Astrocyte (in vitro differentiated cells and primary cell): ENCODE results near the gene KCNMA1. TPM values are rescaled to one million over a fixed set of nuclear protein-coding genes. Genes with fewer than 3 reads are reported as not detected.
A peak's percentile ranks its signal among the peaks of the same experiment; 100 is the strongest.

Experiments used
- DNase-seq: peaks from one replicate; pipeline ENCODE4 v3.0.0-alpha.2; 2010; ENCODE audit warnings: low read depth
- FAIRE-seq: peaks from 2 replicates; lab custom pipeline; 2011; peaks lifted over from hg19 to GRCh38; lab: Jason Lieb, UNC
- H2AFZ ChIP-seq: 2 replicates; pipeline ENCODE4 v1.6.0; 2012; ENCODE audit warnings: low read depth, low read length, inconsistent platforms
- H3K27ac ChIP-seq: 2 replicates; pipeline ENCODE4 v1.5.1; 2011; ENCODE audit warnings: low read depth, low read length, inconsistent platforms
- H3K27me3 ChIP-seq: 2 replicates; pipeline ENCODE4 v1.6.0; 2011; ENCODE audit warnings: low read length, inconsistent platforms; ENCODE audit not compliant: insufficient read depth
- H3K36me3 ChIP-seq: 2 replicates; pipeline ENCODE4 v1.5.1; 2011; ENCODE audit warnings: low read length, inconsistent platforms; ENCODE audit not compliant: insufficient read depth
- H3K4me1 ChIP-seq: 2 replicates; pipeline ENCODE4 v1.5.1; 2011; ENCODE audit warnings: low read length, inconsistent platforms; ENCODE audit not compliant: insufficient read depth
- H3K4me2 ChIP-seq: 2 replicates; pipeline ENCODE4 v1.6.0; 2012; ENCODE audit warnings: low read length, inconsistent platforms
- H3K4me3 ChIP-seq: 2 replicates; pipeline ENCODE4 v1.5.1; 2011; ENCODE audit warnings: low read depth, mild to moderate bottlenecking, low read length, inconsistent platforms; ENCODE audit not compliant: insufficient read depth
- H3K79me2 ChIP-seq: 2 replicates; pipeline ENCODE4 v1.6.0; 2012; ENCODE audit warnings: mild to moderate bottlenecking, low read length, inconsistent platforms; ENCODE audit not compliant: insufficient read depth
- H3K9ac ChIP-seq: 2 replicates; pipeline ENCODE4 v1.6.0; 2012; ENCODE audit warnings: mild to moderate bottlenecking, low read length, inconsistent platforms
- H3K9me3 ChIP-seq: 2 replicates; pipeline ENCODE4 v1.5.1; 2012; ENCODE audit warnings: low read depth, mild to moderate bottlenecking, low read length, inconsistent platforms; ENCODE audit not compliant: insufficient read depth
- H4K20me1 ChIP-seq: 2 replicates; pipeline ENCODE4 v1.6.0; 2012; ENCODE audit warnings: low read length, inconsistent platforms; ENCODE audit not compliant: insufficient read depth
- H3K27ac Mint-ChIP-seq: one replicate; pipeline ENCODE4 v1.8.0; 2021; ENCODE audit warnings: mild to moderate bottlenecking, mixed read lengths; ENCODE audit not compliant: unreplicated experiment
- H3K27me3 Mint-ChIP-seq: one replicate; pipeline ENCODE4 v1.8.0; 2021; ENCODE audit warnings: low read depth, mixed read lengths; ENCODE audit not compliant: unreplicated experiment
- H3K36me3 Mint-ChIP-seq: one replicate; pipeline ENCODE4 v1.8.0; 2021; ENCODE audit warnings: low read depth, mixed read lengths; ENCODE audit not compliant: unreplicated experiment
- H3K4me1 Mint-ChIP-seq: one replicate; pipeline ENCODE4 v1.8.0; 2021; ENCODE audit warnings: low read depth, mixed read lengths; ENCODE audit not compliant: unreplicated experiment
- H3K4me3 Mint-ChIP-seq: one replicate; pipeline ENCODE4 v1.8.0; 2021; ENCODE audit warnings: mild to moderate bottlenecking, moderate library complexity, mixed read lengths; ENCODE audit not compliant: unreplicated experiment
- H3K9me3 Mint-ChIP-seq: one replicate; pipeline ENCODE4 v1.8.0; 2021; ENCODE audit warnings: mild to moderate bottlenecking, mixed read lengths; ENCODE audit not compliant: unreplicated experiment
- EZH2 ChIP-seq: IDR thresholded peaks from 2 replicates; pipeline ENCODE4 v1.6.1; 2012; ENCODE audit warnings: mild to moderate bottlenecking, low read length, inconsistent platforms; ENCODE audit not compliant: insufficient read depth
- total RNA-seq: library from RNA; stranded (reverse); gene quantifications from 2 replicates; pipeline ENCODE4 v1.2.1, GENCODE V29; 2021
- TF ChIP-seq, protein P1 (sequence below): IDR thresholded peaks from 2 replicates; pipeline ENCODE4 v1.5.1; 2011; ENCODE audit warnings: low read depth, mild to moderate bottlenecking, inconsistent platforms, low read length, moderate library complexity; ENCODE audit not compliant: insufficient read depth

The KCNMA1 gene
- total RNA-seq, 1 donor from 2014 or later: 45.8 TPM

DNA sequence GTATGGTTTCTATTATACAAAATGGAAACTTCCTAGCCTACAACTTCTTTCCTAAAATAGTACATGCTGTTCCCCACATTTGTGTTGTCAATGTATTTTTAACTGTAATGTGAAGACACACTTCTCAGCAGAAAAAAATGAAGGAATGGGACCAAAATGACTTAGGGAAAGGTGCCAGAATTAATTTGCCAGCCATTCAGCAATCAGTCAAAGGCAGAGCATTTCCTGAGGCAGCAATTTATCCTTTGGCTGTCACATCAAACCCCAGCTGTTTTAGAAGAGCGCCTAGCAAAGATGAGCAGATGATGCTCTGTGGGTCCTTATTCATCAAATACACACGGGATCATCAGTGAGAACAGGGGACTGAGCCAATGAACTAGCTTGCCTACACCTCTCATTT, 592.5 kb downstream of the KCNMA1 start:
- H3K4me1 Mint-ChIP-seq: peaks cover 9% of the 10 kb centered on the region

DNA sequence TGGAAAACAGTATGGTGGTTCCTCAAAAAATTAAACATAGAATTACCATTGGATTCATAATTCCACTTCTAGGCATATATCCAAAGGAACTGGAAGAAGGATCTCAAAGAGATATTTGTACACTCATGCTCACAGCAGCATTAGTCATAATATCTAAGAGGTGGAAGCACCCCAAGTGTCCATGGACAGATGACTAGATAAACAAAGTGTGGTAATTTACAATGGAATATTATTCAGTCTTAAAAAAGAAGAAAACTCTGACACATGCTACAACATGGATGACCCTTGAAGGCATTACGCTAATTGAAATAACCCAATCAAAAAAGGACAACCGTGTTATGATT, 594.2 kb downstream of the KCNMA1 start:
- Histone ChIP-seq H4K20me1 (no peaks in the 10 kb centered on the region), H3K4me1 (no peaks in the 10 kb centered on the region), H3K4me3 (no peak overlapping the region), H3K36me3 (no peaks in the 10 kb centered on the region), H3K27ac (no peak overlapping the region), H3K27me3 (no peaks in the 10 kb centered on the region), H3K9me3 (no peaks in the 10 kb centered on the region), H3K4me2 (no peak overlapping the region), H2AFZ (no peak overlapping the region), H3K79me2 (no peaks in the 10 kb centered on the region), H3K9ac (no peak overlapping the region)
- Mint-ChIP-seq H3K4me3 (no peak overlapping the region), H3K27ac (no peak overlapping the region), H3K36me3 (no peaks in the 10 kb centered on the region), H3K9me3 (no peaks in the 10 kb centered on the region), H3K27me3 (no peaks in the 10 kb centered on the region), H3K4me1 (no peaks in the 10 kb centered on the region)
- no peak for TF ChIP-seq EZH2
- TF ChIP-seq, protein P1, sequence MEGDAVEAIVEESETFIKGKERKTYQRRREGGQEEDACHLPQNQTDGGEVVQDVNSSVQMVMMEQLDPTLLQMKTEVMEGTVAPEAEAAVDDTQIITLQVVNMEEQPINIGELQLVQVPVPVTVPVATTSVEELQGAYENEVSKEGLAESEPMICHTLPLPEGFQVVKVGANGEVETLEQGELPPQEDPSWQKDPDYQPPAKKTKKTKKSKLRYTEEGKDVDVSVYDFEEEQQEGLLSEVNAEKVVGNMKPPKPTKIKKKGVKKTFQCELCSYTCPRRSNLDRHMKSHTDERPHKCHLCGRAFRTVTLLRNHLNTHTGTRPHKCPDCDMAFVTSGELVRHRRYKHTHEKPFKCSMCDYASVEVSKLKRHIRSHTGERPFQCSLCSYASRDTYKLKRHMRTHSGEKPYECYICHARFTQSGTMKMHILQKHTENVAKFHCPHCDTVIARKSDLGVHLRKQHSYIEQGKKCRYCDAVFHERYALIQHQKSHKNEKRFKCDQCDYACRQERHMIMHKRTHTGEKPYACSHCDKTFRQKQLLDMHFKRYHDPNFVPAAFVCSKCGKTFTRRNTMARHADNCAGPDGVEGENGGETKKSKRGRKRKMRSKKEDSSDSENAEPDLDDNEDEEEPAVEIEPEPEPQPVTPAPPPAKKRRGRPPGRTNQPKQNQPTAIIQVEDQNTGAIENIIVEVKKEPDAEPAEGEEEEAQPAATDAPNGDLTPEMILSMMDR: no peak
- DNase-seq (peak; percentile 2), FAIRE-seq (peak; percentile 45)

More for the DNA sequence above, 592.5 kb downstream of the KCNMA1 start:
- H3K4me2 ChIP-seq: no peak overlapping the region
- TF ChIP-seq EZH2: no peak
- TF ChIP-seq, protein P1: no peak
- Mint-ChIP-seq H3K27me3 (no peaks in the 10 kb centered on the region), H3K36me3 (peaks cover 3% of the 10 kb centered on the region), H3K4me3 (no peak overlapping the region), H3K9me3 (no peaks in the 10 kb centered on the region), H3K27ac (no peak overlapping the region)
- no peaks in the 10 kb centered on the region for H3K79me2 ChIP-seq
- no peaks in the 10 kb centered on the region for H3K27me3 ChIP-seq
- no peak overlapping the region for H3K9ac ChIP-seq
- H3K9me3 ChIP-seq: no peaks in the 10 kb centered on the region
- no peak for FAIRE-seq
- DNase-seq: no peak
- H3K4me3 ChIP-seq: no peak overlapping the region
- H4K20me1 ChIP-seq: no peaks in the 10 kb centered on the region
- H2AFZ ChIP-seq: no peak overlapping the region
- no peak overlapping the region for H3K27ac ChIP-seq
- peaks cover 3% of the 10 kb centered on the region for H3K4me1 ChIP-seq
- H3K36me3 ChIP-seq: no peaks in the 10 kb centered on the region

DNA sequence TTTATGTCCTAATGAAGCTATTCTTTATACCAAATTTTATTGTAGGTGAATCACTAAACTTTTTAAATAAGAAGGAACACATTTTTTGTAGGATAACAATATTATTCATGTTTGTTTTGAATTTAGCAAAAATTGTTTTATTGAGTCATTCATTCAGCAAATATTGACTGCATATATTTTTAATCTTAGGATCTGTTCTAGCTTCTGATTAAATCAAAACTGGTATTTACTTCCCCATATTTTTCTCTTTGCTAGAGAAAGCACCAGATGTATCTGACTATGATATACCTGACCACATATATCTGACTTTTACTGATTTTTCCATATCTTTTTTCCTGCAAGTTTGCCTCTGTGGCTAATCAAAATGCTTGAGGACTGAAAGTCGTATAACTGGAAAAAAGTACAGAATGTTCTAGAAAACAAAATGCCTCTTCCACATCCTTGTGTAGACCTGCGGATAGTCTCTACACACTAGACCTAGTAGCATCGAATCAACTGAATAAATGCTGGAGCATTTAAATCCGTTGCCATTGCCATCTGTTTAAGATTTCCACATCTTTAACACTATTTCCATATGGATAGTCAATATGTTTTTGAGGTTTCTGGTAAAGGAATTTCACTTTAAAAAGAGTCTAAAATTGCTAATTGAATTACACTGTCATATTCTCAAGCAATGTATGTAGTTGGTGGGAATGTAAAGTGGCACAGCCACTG, 594.7 kb downstream of the KCNMA1 start:
- TF ChIP-seq, protein P1: no peak
- no peak for TF ChIP-seq EZH2
- Histone ChIP-seq H3K36me3 (no peaks in the 10 kb centered on the region), H3K79me2 (no peaks in the 10 kb centered on the region), H3K27me3 (no peaks in the 10 kb centered on the region), H2AFZ (no peak overlapping the region), H4K20me1 (no peaks in the 10 kb centered on the region), H3K4me3 (no peak overlapping the region), H3K9ac (no peak overlapping the region), H3K27ac (no peak overlapping the region), H3K4me1 (no peaks in the 10 kb centered on the region), H3K9me3 (no peaks in the 10 kb centered on the region), H3K4me2 (no peak overlapping the region)
- Mint-ChIP-seq H3K9me3 (no peaks in the 10 kb centered on the region), H3K4me1 (no peaks in the 10 kb centered on the region), H3K36me3 (no peaks in the 10 kb centered on the region), H3K4me3 (no peak overlapping the region), H3K27me3 (no peaks in the 10 kb centered on the region), H3K27ac (no peak overlapping the region)
- FAIRE-seq (no peak), DNase-seq (no peak)
